ENCODE data around the gene STMP1.

- no peak for TF ChIP-seq POLR2AphosphoS5 (IDR thresholded peaks at IDR 0.05; ENCODE audit: low read depth)
- TF ChIP-seq, protein P1, sequence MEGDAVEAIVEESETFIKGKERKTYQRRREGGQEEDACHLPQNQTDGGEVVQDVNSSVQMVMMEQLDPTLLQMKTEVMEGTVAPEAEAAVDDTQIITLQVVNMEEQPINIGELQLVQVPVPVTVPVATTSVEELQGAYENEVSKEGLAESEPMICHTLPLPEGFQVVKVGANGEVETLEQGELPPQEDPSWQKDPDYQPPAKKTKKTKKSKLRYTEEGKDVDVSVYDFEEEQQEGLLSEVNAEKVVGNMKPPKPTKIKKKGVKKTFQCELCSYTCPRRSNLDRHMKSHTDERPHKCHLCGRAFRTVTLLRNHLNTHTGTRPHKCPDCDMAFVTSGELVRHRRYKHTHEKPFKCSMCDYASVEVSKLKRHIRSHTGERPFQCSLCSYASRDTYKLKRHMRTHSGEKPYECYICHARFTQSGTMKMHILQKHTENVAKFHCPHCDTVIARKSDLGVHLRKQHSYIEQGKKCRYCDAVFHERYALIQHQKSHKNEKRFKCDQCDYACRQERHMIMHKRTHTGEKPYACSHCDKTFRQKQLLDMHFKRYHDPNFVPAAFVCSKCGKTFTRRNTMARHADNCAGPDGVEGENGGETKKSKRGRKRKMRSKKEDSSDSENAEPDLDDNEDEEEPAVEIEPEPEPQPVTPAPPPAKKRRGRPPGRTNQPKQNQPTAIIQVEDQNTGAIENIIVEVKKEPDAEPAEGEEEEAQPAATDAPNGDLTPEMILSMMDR (conservative IDR thresholded peaks at IDR 0.05; ENCODE audit: low read depth in 2 of 2), result no peak
- TF ChIP-seq NANOG (IDR thresholded peaks at IDR 0.05; ENCODE audit: borderline replicate concordance), result no peak
- no peak for TF ChIP-seq EZH2phosphoT487 (IDR thresholded peaks at IDR 0.05; ENCODE audit: unreplicated experiment)
- TF ChIP-seq EZH2 (IDR thresholded peaks at IDR 0.05; ENCODE audit: low read depth, unreplicated experiment), result no peak
These were observed 35.1 kb downstream of the STMP1 start for GRCh38 chr7:135697276-135698049.
